Skeletal muscle cell (primary cell): Measurements from ENCODE around the gene STAU1.
"Not testable (repeated sequence)": the region's sequence is repeated elsewhere in the genome, so short reads cannot be mapped to it uniquely, and the experiment has no call there.

Experiments
- DNase-seq: peaks from one replicate; pipeline ENCODE4 v3.0.0-alpha.2; 2010; ENCODE audit warnings: low read depth
- H3K4me3 ChIP-seq: 2 replicates; pipeline ENCODE4 v1.5.1; 2011; ENCODE audit warnings: low read depth, mild to moderate bottlenecking, control low read depth, low read length, moderate library complexity

STAU1 gene

DNA sequence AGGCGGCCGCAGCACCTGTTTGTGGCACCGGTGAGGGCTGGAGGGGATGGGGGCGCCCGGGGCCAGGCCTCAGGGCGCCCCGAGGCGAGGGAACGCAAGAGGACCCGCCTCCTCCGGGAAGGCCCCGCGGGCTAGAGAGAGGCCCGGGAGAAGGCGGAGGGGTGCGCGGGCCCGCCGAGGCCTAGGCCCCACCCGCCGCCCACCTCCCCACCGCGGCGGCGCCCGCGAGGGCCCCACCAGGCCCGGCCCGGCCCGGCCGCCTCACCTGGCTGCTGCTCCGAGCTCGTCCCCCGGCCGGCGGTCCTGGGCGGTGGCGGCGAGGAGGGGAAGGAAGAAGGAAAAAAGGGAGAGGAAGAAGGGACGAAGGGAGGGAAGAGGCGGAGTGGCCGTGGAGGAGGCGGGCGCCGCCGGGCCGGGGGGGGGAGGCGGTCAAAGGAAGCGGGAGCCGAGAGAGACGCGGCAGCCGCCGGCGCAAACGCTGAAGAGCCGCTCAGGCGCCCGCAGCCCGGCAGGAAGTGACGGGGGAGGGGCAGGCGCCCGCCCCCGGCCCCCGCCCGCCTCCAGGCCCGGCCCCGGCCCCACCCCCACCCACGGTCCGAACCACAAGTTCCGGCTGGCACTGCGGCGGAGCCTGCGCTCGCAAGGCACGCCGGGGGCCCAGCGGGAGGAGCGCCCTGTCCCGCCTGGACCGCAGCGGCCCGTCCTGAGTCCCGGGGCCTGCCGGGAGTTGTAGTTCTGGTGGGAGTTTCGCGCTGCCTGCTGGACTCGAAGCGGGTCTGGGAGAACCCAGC is at the start of gene STAU1:
TSS of gene STAU1 (minus strand) at position 484 of the 791 bp plus-strand sequence. CDS start 22,133 bp downstream, outside the sequence.
- DNase-seq = peak; percentile 83
- H3K4me3 ChIP-seq = peak within 1 kb of the TSS; percentile 70

GRCh38 chr20:49237531-49237930 is 49.4 kb upstream of the STAU1 start:
- no peak for DNase-seq
- no peak overlapping the region for H3K4me3 ChIP-seq

DNA sequence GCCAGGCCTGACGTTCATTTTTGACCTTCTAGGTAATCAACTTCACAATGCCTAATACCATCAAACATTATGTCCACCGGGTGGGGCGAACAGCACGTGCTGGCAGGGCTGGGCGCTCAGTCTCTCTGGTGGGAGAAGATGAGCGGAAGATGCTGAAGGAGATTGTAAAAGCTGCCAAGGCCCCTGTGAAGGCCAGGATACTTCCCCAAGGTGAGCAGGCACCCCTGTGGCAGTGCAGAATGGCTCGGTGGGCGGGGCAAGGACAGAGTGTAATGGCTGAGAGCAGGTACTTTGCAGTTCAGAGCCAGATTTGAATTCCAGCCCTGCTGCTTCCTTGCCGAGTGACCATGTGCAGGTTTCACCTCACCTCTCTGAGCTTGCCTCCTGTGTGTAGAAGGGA is 48.2 kb upstream of the STAU1 start:
- DNase-seq = no peak
- no peak overlapping the region for H3K4me3 ChIP-seq

DNA sequence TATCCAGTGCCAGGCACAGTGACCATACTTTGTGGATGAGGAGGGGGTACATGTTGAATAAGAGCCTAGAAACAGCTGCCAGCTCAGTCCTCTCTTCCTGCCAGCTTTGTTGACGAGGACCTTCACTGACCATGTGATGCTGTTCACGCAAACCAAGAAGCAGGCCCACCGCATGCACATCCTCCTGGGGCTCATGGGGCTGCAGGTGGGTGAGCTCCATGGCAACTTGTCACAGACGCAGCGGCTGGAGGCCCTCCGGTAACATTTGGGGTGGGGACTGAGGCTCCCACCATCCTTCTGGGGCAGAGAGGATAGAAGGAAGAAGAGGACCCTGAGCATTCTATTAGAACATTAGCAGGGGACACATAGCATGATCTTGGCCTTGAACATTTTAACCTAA is 46.7 kb upstream of the STAU1 start:
- no peak for DNase-seq
- no peak overlapping the region for H3K4me3 ChIP-seq

DNA sequence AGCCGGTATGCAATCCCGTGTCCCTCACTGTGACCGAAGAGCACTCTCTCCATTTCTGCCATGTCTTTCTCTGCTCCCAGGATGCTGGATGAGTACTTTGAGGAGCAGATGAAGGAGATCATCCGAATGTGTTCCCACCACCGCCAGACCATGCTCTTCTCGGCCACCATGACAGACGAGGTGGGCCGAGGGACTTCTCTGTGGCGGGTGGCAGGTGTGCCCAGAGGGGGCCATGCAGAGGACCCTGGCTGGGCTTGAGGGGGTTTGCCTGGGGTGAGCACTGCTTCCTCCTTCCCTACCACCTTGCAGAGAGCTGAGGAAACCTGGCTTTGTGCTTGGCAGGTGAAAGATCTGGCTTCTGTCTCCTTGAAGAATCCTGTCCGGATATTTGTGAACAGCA is 45.1 kb upstream of the STAU1 start:
- no peak overlapping the region for H3K4me3 ChIP-seq
- no peak for DNase-seq

DNA sequence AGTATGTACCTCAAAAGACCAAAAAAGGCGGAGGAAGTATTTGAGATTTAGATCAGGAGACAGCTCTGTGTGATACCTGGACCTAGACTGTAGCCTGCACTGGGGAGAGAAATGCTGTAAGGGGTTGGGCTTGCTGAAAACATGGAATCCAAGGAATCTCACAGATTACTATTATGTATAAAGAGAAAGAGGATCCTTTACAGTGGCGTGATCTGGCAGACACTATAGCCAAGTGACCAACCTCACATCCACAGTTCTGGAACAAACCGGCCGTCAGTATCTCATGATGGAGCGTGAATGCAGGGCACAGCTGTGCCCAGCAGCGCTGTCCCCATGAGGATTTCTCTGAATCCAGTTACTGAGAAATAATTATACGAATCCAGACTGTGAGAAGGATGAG is 43.3 kb upstream of the STAU1 start:
- DNase-seq = no peak
- no peak overlapping the region for H3K4me3 ChIP-seq

DNA sequence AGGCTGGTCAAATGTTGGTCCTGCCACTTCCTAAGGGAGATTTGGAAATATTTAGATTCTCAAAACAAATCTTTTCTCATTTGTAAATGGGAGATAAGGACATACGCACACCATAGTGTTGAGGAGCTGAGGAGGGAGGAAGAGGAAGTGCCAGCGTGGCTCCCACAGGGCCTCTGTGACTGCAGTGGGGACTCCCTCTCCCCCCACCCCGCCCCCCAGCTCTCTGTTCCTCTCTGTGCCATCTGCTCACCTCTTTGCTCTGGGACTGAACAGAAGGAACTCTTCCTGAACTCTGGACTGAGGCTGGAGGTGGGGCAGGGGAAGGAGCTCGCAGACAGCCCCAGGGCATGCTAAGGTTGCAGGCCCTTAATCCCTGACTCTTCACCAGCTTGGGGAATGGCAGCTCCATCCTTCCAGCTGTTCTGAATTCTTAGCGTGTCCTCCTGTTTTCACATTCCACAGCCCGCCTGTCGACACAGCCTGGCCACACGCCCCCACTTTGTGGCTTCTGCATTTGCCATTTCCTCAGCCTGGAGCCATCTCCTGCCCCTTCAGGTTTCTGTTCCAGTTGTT is 42.5 kb upstream of the STAU1 start:
- no peak overlapping the region for H3K4me3 ChIP-seq
- peak; percentile 46 for DNase-seq

DNA sequence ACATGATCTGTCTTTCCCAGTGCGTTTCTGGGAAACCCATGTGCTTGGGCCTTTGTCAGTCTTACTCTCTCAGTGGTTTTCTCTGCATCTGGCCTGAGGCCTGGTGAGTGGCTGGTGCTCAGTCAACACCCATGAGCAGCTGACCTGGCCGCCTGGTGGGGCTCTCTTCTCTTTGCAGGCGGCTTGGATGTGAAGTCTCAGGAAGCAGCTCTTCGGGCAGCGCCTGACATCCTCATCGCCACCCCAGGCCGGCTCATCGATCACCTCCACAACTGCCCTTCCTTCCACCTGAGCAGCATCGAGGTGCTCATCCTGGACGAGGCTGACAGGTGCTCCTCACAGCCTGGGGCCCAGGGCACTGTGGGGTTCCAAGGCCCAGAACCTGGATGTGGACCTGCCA is 41.9 kb upstream of the STAU1 start:
- no peak overlapping the region for H3K4me3 ChIP-seq
- no peak for DNase-seq

DNA sequence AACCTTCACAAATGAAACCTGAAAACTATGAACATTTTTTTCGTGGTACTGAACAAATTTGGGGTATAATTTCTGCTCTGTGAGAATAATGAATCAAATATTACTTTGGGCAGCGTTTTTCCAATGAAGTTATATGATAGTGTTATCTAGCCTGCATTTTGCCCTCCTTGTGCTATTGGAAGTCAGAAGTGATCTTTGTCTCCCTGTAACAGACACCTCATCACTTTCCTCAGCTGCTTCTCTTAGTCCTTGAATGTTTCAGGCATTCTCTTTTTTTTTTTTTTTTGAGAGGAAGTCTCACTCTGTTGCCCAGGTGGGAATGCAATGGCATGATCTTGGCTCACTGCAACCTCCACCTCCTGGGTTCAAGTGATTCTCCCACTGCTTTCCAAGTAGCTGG is 41.2 kb upstream of the STAU1 start:
- no peak for DNase-seq
- H3K4me3 ChIP-seq = no peak overlapping the region

DNA sequence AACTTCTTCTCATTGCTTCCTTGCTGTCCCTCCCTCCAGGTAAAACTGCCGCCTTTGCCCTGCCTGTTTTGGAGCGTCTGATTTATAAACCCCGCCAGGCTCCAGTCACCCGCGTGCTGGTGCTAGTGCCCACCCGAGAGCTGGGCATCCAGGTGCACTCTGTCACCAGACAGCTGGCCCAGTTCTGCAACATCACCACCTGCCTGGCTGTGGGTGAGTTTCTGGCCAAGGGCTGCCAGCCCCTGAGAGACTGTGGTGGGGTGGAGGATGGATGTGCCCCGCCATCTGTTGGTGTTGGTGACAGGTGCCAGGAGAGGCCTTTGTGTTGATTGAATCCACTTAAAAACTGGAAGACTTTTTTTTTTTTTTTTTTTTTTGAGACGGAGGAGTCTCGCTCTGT is 40.5 kb upstream of the STAU1 start:
- DNase-seq = peak; percentile 24

DNA sequence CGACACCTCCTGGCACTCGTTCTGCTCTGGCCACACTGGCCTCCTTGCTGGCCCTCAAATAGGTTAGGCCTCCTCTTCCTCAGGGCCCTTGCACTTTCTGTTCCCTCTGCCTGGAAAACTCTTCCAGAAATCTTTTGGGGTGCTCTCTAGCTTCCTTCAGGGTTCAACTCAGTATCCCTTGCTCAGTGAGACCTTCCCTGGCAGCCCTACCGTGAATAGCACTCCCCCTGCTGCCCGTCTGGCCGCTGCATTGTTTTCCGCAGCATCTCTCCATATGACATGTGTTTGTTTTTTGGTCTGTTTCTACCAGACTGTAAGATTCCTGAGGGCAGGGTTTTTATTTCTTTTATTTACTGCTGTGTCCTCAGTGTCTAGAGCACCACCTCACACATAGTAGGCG is 37.8 kb upstream of the STAU1 start:
- no peak overlapping the region for H3K4me3 ChIP-seq
- DNase-seq = no peak

More for the DNA sequence above, 40.5 kb upstream of the STAU1 start:
- H3K4me3 ChIP-seq = no peak overlapping the region

GRCh38 chr20:49219924-49220831 is 32.0 kb upstream of the STAU1 start:
- peak overlapping the region; percentile 72 for H3K4me3 ChIP-seq
- no peak for DNase-seq

DNA sequence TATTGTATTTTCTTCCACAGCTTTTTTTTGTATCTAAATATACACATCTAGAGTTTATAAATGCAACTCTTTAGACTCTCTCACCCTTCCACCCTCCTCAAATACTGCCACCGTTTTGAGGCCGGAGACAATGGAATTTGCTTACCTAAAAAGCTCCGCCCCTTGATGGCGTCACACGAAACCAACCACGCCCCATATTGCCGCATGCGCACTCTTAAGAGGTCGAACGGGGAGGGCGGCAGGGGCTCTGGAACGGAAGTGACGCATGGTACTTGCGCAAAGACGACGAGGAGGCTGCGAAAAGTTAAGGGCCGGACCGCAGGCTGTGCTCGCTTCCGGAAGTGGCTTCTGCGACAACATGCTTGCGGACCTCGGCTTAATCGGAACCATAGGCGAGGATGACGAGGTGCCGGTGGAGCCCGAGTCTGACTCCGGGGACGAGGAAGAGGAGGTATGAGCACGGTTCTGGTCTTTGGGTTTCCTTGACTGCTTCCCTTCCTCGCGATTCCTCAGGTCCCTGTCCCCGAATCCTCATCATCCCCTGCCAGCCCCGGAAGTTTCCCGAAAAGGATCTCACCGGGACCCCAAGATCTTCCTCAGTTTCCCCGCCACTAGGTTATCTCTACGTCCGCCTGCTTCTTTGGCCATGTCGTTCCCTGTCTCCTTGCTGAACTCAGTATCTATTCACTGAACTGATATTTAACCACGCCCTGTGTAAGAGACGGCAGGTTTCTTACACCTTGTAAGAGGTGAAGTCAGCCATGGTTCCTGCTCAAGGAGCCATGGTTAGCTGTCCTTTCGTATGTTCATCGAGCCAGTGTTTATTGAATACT is 31.2 kb upstream of the STAU1 start, which contains the start of gene DDX27:
TSS of gene DDX27 (plus strand) at position 326 of the 833 bp plus-strand sequence. CDS start at position 359, 33 bp downstream.
- H3K4me3 ChIP-seq = peak within 1 kb of the TSS; percentile 72
- DNase-seq = peak; percentile 94

- H3K4me3 ChIP-seq = peak overlapping the region; percentile 72
- not testable (repeated sequence) for DNase-seq
Observed at GRCh38 chr20:49218739-49219090, 30.6 kb upstream of the STAU1 start.

DNA sequence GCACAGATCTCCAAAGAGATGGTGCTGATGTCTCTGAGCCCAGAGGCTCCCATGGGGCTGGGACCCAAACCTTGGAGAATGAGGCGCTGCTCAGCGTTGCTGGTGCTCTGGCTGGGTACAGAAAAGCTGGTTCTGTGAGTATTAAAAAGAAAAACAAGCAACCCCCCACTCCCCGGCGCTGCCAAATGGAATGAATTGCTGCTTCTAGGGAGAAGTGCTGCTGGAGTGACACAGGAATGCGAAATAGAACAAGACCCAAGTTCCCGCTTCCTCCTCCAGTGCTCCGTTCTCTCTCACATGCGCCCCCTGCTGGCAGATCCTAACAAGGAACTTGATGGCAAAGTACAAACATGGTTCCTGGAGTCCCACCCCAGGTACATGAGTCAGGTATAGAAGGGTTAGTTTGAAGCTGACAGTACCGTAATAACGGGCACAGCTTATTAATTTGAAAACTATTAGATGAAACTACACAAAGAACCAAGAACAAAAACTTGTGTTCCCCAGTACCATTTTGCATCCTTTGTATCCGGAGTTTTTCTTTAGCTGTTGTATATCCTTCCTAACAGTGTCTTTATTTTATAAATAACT is 29.0 kb upstream of the STAU1 start:
- DNase-seq = peak; percentile 43
- no peak overlapping the region for H3K4me3 ChIP-seq

DNA sequence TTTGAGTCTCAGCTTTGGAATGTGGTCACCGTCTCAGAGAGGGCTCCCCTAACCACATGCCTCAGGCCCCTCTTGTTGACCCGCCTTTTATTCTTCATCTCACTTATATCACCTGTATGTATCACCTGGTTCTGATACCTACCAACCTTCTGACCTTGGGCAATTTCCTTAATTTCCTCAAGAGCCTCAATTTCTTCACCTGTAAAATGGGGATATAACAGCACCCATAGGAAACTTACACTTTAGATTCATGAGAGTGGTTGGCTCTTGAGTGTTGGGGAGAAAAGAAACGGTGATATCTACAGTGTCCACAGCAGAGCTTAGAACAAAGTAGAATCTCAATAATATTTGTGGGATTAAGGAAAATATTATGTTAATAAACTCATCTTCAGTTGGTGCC is 27.1 kb upstream of the STAU1 start:
- DNase-seq = no peak

DNA sequence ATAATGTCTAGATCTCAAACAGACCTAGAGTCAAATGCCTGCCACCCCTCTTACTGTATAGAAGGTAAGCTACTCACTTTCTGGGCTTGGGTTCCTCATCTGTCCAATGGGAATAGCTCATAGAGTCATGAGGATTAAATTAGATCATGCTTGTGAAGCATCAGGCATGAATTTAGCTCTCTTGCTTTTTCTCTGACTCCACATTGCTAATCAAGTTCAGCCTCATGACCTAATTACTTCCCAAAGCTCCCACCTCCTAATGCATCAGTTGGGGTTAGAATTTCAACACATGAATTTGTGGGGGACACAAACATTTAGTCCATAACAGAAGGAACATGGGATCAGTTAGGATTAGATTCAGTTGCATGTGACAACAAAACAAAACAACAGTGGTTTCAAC is 26.4 kb upstream of the STAU1 start:
- DNase-seq = no peak

More for the DNA sequence above, 27.1 kb upstream of the STAU1 start:
- no peak overlapping the region for H3K4me3 ChIP-seq

GRCh38 chr20:49210757-49211110 is 22.6 kb upstream of the STAU1 start:
- no peak overlapping the region for H3K4me3 ChIP-seq
- no peak for DNase-seq

More for the DNA sequence above, 26.4 kb upstream of the STAU1 start:
- no peak overlapping the region for H3K4me3 ChIP-seq
